HTR-8/SVneo (cell line): ENCODE measurements around the gene PHACTR3.

Experiments
- DNase-seq: peaks from one replicate; pipeline ENCODE4 v3.0.0; 2011; ENCODE audit warnings: low spot score, mixed read lengths; ENCODE audit not compliant: insufficient read length
- FAIRE-seq: peaks from 2 replicates; lab custom pipeline; 2011; peaks lifted over from hg19 to GRCh38; lab: Jason Lieb, UNC

PHACTR3 gene

GRCh38 chr20:59817846-59818615 is 213.7 kb downstream of the PHACTR3 start:
- DNase-seq (no peak), FAIRE-seq (peak; percentile 72)

GRCh38 chr20:59818911-59819310 is 214.6 kb downstream of the PHACTR3 start:
- FAIRE-seq = no peak

DNA sequence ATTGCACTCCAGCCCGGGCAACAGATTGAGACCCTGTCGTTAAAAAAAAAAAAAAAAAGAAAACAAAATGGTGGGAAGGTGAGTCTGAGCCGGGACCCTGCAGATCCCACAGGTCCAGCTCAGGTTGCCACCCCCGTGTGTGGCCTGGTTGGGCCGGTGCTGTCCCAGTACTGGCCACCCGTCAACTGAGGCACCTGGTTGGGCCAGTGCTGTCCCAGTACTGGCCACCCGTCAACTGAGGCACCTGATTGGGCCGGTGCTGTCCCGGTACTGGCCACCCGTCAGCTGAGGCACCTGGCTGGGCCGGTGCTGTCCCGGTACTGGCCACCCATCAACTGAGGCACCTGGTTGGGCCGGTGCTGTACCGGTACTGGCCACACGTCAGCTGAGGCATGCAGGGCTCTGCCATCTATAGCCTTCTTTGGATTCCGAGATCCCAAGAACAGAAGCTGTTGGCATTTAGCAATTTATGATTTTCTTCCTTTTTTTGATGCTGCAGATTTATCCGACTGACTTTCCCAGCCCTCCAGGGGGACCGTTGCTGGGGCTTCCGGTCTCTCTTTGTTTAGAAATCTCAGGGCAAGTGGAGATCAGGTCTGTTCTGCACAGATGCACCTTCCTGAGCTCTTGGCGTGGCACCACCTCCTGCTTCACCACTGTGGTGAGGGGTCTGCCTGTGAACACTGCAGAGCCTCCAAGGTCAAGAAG is 215.3 kb downstream of the PHACTR3 start:
- FAIRE-seq = peak; percentile 48
- no peak for DNase-seq

More at GRCh38 chr20:59818911-59819310, 214.6 kb downstream of the PHACTR3 start:
- no peak for DNase-seq

DNA sequence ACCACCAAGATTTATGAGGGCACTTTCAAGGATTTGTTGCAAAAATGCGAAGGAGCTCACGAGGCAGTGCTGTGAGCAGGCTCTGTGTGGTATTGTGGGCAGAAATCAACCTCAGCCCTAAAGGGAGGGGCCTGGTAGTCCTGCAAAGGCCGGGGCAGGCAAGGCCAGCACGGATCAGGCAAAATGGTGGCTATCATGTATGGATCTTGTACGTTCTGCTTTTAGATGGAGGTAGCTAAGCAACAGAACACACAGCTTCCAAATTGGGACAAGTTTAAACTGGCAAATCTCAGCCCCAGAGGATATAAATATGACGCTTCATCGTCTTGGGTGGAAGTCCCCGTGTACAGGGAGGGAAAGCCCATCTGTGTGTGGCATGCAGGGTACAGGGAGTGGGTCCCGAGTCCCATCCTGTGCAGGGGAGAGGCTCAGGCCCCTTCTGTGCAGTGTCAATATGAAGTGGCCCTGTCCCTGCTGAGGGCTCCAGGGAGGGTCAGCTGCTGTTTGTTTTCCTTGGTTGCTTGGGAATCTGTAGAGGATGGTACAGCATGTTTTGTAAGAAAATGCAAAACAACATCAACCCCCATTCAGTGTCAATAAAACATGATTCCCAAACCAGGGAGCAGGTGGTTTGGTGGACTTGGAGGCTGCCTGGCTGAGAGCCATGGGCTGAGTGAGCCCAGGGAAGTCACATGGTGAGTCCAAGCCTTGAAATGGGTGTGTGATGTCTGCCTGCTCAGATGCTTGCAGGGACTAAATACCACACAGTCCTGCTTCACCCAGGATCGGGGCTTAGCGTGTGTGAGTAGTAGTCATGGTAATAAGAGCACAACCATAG is 216.1 kb downstream of the PHACTR3 start:
- no peak for DNase-seq
- FAIRE-seq = peak; percentile 46

DNA sequence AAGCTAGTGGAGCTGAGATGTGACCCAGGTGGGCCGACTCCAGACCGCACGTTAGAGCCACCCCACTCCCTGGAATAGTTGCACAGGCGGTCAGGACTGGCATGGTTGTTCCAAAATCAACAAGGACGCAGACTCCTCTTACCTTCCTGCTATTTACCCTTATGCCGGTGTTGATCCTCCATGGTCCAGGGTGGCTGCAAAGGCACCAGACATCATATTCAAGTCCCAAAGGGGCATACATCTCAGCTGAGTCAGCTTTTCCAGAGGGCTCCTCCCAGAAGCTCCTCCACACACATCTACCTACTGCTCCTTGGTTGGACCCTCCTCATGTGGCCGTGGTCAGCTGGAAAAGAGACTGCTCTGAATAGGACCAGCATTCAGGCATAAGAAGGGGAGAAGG is 216.9 kb downstream of the PHACTR3 start:
- DNase-seq (no peak), FAIRE-seq (no peak)

- DNase-seq (no peak), FAIRE-seq (no peak)
Measured at GRCh38 chr20:59821788-59822187, 217.4 kb downstream of the PHACTR3 start.

GRCh38 chr20:59822291-59823029 is 218.1 kb downstream of the PHACTR3 start:
- DNase-seq (no peak), FAIRE-seq (no peak)

DNA sequence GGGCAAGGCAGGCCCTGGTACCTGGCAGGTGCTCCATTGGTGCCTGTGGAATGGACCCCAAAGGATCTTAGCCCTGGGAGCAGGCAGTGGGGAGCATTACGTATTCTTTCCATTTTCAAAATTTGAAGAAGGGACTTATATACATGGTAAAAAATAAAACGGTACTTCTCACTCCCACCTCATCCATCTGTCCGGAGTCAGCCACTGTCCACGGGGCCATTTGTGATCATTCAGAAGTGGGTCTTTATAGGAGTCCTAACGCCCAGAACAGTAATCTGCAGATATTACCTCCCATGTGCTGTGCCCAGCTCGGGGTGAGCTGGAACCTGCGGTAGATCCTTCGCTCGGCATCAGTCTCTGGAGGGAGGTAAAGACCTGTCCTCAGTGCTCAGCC is 218.7 kb downstream of the PHACTR3 start:
- DNase-seq = no peak
- no peak for FAIRE-seq

GRCh38 chr20:59823491-59824259 is 219.3 kb downstream of the PHACTR3 start:
- FAIRE-seq = no peak

DNA sequence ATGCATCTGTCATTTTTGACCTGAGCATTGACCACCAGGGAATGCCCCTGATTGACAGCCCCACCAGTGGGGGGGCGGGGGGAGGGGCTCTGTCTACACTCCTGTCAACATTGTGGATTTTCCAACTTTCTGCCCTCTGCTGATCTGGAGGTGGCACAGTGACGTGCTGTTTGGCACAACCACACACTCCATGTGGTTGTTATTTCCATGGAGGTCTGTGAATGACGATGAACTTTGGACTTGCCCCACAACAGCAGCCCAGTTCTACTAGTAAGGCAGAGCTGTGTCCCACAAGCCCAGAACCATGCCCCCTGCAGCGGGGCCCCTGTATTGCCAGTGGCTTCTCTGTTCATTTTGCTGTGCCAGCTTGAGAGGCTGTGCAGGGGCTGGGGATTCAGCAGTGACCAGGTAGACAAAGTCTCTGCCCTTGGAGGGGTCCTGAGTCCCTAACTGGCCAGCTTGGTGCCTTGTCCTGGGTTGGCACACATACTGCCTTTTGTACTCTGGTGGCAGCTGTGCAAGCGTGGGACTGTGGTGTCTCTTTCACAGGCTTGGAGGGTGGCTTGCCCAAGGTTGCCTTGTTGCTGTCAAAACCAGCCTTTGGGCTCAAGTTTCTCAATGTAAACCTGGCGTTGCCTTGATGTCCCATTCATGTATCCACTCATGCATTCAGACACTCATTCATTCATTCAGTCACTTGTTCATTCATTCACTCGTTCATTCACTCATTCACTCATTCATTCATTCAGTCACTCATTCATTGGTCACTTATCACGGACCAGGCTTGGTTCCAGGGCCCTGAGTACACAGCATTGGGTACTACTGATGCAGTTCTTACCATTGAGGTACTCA is 220.6 kb downstream of the PHACTR3 start:
- no peak for DNase-seq
- peak; percentile 81 for FAIRE-seq

More at GRCh38 chr20:59823491-59824259, 219.3 kb downstream of the PHACTR3 start:
- no peak for DNase-seq

- FAIRE-seq (peak; percentile 54), DNase-seq (no peak)
Measured at GRCh38 chr20:59825563-59825920, 221.2 kb downstream of the PHACTR3 start.

DNA sequence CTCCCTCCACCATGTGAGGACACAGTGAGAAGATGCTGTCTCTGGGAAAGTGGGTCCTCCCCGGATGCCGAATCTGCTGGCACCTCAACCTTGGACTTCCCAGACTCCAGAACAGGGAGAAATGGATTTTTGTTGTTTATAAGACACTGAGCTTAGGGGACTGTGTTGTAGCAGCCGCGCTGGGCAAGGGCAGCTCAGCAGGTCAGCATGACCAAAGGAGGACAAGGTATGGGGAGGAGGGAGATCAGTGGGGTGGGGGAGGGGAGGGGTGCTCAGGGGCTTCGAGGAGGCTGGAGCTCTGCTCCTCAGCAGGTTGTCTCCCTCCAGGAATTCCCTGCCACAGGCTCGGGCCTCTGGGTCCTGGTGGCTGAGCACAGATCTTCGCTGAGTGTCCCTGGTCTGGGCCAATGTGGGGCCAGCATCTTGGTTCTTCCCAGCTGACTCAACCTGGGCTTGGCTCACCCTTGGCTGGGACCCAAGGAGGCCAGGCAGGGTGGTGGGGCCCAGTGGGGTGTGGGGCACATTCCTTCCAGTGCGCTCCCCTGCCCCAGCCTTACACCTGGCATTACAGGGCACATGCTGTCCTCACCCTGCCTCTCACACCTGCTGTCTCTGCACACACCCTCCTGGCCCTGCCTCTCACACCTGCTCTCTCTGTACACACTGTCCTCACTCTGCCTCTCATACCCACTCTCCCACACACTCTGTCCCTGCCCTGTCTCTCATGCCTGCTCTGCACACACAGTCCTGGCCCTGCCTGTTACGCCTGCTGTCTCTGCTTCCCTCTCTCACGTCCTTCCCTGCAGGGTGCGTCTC is 221.8 kb downstream of the PHACTR3 start:
- DNase-seq (no peak), FAIRE-seq (peak; percentile 55)

DNA sequence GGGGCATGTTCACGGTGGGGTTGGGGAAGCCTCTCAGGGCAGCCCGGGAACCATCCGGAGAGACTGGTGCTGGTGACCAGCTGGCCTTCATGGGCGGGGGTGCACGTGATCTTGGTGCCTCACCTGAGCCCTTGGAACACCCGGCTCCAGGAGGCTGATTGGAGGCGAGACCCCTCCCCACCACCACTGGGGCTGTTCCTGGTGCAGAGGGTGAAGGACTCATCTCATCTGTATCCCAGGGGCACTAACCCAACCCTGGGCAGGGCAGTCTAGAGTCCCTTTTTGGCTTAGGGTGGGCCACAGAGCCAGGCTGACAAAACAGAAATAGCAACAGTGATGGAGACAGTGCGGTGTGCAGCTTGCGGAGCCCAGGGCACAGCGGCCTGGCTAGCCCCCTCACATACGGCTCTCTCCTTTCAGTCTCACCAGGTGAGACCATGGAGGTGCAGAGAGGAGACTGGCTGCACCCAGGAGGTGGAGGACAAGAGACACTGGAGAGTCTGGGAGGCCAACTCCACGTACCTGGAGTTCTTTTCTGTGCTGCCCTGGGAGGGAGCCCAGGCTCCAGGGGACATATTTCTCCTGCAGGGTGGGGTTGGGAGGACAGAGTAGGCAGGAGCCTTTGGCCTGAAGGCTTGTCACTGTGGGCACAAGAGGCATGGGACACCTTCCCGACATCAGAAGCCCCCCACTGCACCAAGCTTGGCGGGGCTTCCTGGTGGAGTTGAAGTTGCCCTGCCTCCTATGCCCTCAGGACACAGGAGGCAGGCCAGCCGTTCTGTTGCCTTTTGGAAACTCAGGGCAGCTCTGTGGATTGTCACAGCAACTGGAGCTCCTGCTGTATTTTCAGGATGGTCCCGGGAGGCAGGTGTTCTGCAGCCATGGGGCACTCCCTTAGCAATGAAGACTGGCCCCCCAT is 223.1 kb downstream of the PHACTR3 start:
- no peak for DNase-seq
- no peak for FAIRE-seq

DNA sequence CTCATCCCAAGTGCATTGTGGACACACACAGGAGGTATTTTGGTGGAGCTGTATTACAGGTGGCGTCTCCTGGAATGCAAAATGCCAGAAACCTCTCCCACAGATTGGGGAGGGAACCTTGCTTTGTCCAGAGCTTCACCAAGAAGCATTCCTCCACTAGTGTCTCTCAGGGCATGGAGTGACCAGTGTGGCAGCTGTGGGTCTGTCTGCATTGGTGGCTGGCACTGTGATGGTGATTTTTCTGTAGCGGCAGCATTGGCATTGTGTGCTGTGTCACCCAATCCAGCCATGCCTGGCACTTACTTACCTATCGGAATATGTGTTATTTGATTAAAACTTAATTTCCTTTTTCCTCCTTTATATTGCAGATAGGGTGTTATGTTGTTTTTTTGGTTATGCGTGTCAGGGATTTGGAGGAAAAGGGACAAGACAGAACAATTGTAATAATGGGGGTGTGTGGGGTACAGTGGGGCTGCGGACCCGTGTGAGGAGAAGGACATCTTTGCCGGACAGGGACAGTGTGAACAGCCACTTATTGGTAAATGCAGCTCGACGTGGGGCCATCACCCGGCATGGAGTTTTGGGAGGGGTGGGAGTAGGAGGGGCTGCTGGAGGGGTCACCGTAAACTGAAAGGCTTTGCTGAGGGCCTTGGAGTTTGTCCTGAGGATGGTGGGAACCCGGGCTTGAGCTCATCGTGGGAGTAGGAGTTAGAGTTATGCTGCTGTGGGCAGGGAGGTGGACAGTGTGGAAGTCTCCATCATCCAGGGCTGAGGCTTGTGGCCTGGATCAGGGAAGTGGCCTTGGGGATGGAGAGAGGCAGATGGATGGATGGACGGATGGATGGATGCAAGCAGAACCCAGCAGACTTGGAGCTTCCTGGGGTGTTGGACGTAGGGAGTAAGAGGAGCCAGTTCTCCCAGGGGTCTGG is 224.0 kb downstream of the PHACTR3 start:
- FAIRE-seq (peak; percentile 74), DNase-seq (no peak)

DNA sequence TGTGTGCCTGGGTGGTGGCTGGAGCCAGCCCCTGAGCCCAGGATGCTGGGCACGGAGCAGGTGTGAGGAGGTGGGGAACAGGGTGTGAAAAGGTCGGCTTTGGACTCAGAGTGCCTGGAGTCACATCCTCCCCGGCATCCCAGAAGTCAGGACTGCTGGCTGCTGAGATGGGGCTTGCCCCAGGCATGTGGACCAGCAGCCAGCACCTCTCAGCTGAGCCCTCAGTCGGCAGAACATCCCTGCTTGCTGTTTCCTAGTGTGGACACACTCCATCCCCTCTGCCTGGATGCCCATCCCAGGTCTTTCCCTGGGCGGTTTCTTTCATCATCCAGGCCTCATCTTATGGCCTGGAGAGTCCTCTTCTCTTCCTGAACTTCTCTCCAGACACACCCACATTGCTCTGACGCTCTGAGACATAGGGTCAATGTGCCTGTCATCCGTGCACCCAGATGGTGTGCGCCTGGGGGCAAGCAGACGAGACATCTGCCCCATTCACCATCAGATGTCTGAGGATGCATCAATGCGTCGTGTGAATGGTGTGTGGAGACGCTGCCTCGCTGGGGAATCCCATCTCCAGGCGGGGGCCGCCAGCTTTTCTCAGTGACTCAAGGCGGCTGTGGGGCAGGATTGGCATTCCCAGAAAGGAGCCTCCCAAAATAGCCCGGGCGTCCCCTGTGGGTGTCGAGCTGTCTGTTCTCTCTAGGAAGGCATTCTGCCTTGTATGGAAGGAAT is 224.9 kb downstream of the PHACTR3 start:
- FAIRE-seq (peak; percentile 36), DNase-seq (no peak)
